Fibroblast of mammary gland (primary cell): Measurements from ENCODE around the gene CCDC92B.

Experiments
- DNase-seq: peaks from one replicate; pipeline ENCODE4 v3.0.0-alpha.2; 2010; ENCODE audit warnings: low read depth
- H3K4me3 ChIP-seq: 2 replicates; pipeline ENCODE4 v1.5.1; 2011; ENCODE audit warnings: low read depth, mild to moderate bottlenecking, low read length, moderate library complexity; ENCODE audit not compliant: control insufficient read depth
- CTCF ChIP-seq: conservative IDR thresholded peaks from 2 replicates; pipeline ENCODE4 v1.5.1; 2011; ENCODE audit warnings: low read depth, low read length, inconsistent platforms; ENCODE audit not compliant: control insufficient read depth, insufficient read depth

The CCDC92B gene

GRCh38 chr17:2708585-2709182 lies 40.8 kb downstream of the CCDC92B start:
- DNase-seq: no peak
- TF ChIP-seq CTCF: no peak
- no peak overlapping the region for H3K4me3 ChIP-seq

- TF ChIP-seq CTCF: peak; percentile 35
- no peak overlapping the region for H3K4me3 ChIP-seq
- no peak for DNase-seq
Observed at GRCh38 chr17:2707721-2708584, 41.5 kb downstream of the CCDC92B start.

- H3K4me3 ChIP-seq: no peak overlapping the region
- no peak for TF ChIP-seq CTCF
- no peak for DNase-seq
Observed at GRCh38 chr17:2706911-2707510, 42.4 kb downstream of the CCDC92B start.

- no peak for TF ChIP-seq CTCF
- no peak for DNase-seq
- H3K4me3 ChIP-seq: no peak overlapping the region
Observed at GRCh38 chr17:2705888-2706795, 43.3 kb downstream of the CCDC92B start.

- peak; percentile 72 for DNase-seq
- no peak overlapping the region for H3K4me3 ChIP-seq
- TF ChIP-seq CTCF: no peak
Observed at GRCh38 chr17:2705263-2705662, 44.2 kb downstream of the CCDC92B start.

GRCh38 chr17:2704890-2705248 lies 44.6 kb downstream of the CCDC92B start:
- TF ChIP-seq CTCF: no peak
- H3K4me3 ChIP-seq: no peak overlapping the region
- no peak for DNase-seq
